Measurements from ENCODE around the gene NLGN1. TPM values are rescaled to one million over a fixed set of nuclear protein-coding genes. Genes with fewer than 3 reads are reported as not detected.

NLGN1 gene
- total RNA-seq, 1 donor from 2014 or later: 6.5 TPM

DNA sequence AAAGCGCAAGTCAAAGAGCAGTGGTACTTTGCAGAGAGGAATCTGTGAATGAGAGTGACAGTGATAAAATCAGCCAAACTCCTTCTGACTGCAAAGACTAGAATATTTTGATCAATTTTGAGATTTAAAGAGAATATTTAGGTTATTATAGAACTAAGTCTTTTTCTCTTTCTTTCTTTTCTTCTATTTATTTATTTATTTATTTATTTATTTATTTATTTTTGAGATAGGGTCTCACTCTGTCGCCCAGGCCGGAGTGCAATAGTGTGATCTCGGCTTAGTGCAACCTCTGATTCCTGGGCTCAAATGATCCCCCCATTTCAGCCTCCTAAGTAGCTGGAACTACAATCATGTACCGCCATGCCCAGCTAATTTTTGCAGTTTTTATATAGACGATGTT, 857.9 kb downstream of the NLGN1 start:
- DNase-seq (ENCODE audit: low spot score): no peak

DNA sequence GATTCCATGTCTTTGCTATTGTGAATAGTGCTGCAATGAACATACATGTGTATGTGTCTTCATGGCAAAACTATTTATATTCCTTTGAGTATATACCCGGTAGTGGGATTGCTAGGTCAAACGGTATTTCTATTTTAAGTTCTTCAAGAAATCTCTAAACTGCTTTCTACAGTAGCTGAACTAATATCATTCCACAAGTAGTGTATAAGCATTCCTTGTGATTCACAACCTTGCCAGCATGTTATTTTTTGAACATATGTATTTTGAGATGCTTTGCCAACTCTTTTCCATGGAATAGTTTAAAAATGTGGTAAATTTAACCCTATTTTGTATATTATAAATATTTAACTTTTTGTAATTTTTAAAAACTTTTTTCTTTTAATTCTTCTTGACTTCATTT, 868.9 kb downstream of the NLGN1 start:
- DNase-seq (ENCODE audit: low spot score): no peak

DNA sequence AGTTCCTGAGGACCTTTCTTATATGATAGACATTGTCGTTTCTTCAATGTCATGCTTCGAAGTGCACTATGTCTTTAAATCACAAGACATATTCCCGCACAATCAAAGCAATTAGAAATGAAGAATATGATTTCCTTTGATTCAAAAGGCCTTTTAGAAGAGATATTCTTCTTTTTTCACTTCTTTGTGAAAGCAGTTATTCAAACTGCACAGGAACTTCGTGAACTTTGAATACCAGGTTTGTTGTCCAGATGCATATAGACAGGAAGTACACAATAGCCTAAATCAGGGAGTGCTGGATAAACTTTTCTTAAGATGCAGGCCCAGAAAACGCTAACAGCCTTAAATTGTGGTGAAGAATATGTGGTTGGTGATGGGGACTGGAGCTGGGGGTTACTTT, 870.5 kb downstream of the NLGN1 start:
- DNase-seq (ENCODE audit: low spot score): no peak

DNA sequence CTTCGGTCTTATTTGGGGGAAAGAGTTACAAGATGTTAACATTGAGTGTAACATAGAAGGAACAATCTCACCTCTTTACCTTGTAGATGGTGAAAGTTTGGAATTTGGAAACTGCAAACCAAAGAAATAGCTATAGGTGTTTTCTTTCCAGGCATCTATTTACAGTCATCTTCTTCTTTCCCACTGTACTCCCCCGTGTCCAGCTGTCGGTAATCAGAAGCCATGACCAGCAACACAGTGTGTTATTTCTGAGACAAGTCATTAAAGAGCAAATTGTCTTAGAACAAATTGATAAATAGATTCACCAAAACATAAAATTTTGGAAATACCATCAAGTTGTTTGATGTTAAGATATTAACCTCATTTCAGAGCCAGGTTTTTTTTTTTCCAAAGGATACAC, 871.0 kb downstream of the NLGN1 start:
- no peak for DNase-seq (ENCODE audit: low spot score)

DNA sequence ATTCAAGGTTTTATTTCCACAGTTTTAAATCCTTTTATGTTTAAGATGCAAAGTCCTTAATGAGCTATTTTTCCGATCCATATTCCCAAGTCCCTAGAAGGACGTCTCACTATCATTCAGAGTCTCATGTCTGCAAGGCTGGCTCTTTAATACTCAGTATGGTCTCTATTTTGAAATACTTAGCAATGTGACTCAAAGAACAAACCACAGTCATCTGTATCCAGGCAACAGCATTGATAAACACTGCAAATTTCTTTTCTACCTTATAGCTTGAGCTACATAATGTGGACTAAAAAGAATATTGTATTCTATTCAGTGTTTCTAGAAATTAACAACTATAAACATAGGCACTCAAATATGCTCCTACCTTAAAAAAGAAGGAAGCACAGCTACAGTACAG, 873.3 kb downstream of the NLGN1 start:
- no peak for DNase-seq (ENCODE audit: low spot score)

DNA sequence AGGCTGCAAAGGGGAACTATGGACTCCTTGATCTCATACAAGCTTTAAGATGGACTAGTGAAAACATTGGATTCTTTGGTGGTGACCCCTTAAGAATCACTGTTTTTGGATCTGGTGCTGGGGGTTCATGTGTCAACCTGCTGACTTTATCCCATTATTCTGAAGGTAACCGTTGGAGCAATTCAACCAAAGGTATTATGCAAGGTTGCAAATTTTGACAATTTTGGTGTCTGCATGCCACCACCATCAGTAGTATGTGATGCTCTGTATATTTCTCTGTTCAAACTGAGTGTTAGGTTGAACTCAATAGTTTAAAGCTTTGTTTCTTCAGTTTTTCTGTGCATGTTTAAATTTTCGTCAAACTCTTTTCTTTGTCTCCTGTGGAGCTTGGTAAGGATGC, 877.8 kb downstream of the NLGN1 start:
- DNase-seq (ENCODE audit: low spot score): no peak

DNA sequence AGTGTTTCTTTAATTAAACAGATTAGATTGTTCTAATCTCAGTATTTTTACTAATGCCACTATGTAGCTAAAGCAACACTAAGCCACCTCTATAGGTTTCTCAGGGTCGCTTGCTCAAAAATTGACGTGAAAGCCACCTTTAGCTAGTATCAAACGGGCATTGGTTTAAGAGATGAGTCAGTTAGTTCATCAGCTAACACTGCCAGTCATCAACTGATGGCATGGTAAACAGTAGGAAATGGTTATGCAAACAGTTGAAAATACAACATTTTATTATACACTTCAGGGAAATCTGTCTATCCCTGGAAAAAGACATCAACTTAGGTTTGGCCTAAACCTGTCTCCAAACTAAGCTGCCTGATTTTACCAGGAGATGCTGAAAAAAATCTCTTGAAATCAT, 879.3 kb downstream of the NLGN1 start:
- no peak for DNase-seq (ENCODE audit: low spot score)

DNA sequence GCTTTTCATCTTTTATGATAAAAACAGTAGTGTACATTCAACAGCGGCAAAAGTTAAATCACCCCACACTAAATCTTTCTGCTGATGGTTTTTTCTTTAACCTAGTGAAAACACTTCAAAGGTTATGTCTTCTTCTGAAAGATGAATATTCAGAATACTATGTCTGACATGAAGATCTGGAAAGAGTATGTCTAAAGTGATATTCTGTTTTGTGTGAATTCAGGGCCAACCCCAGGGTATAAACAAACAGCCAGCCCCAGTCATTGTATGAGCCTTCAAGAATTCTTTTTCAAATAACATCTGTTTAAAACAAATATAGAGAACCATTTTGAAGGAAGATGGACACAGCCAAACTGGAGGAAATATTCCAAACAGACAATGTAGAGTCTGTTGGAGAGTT, 880.5 kb downstream of the NLGN1 start:
- no peak for DNase-seq (ENCODE audit: low spot score)

DNA sequence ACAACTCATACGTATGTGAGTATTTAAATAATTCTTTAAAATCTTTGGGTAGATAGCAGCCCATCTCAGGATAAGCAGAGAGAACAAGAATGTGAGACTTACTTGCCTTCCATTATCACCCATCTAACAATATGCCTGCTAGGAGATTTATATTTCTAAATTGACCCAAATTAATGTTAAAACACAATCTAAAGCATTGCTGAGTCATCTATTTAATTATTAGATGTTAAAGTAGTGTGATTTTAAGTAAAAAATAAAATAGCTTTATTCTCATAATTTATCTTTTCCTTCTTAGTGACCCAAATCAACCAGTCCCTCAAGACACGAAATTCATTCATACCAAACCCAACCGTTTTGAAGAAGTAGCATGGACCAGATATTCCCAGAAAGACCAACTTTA, 882.6 kb downstream of the NLGN1 start:
- no peak for DNase-seq (ENCODE audit: low spot score)

DNA sequence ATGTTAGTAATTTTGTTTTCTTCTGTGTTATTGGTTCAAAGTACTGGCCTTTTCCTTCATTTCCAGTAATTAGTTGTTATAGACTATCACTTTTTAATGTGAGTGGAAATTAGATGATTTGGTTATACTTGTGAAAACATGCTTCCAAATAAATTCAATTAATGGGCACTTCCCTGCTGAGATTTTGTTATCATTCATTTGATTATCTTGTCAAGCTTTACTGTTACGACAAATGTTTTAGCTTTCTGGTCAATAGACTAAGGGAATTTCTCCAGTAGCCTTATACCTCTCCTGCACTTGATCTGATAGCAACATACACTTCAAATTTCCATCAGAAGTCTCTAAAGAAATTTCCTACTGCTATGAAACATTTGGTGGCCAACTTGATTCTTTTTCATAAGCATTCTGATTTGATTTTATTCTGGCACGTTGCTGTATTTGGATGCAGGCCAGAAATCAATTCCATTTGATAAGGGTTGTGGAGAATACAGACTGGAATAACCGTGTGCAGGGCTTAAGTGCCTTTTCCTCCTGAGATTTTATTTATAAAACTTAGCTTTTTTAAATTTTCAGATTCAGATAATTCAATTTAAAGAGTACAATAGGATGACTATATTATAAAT, 887.8 kb downstream of the NLGN1 start:
- DNase-seq (ENCODE audit: low spot score): no peak

DNA sequence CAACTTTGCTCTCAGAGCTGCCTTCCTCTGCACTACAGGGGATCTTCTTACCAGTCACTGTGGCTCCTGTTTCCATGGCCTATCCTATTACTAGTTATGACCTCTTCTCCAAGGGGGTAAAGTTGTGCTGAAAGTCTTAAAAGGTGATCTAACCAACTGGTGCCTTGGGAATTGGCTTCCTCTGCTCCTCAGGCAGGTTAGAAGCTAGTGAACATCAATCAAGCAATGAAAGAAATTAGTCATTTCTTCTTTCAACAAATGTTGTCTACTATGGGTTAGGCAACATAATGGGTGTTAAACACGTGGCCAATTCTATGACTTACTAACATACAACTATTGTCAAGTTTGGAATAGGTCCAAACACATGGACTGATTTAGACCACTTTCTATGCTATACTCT, 890.2 kb downstream of the NLGN1 start:
- DNase-seq (ENCODE audit: low spot score): no peak

DNA sequence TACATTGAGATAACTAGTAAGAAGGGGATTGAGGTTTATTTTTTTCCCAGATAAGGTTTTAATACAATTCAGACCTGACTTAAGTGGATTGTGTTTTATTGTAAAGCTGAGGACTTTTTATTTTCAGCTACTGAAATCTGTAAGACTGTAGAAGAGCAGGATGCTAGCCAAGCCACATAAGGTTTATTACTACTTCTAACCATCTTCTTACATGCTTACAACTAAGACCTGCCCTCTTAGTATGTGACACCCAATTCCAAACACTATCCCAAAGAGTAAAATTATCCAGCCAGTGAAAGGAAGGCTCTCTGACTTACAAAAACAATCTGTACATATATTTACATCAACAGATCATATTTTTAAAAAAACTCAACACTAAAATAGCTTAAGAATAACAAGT, 897.1 kb downstream of the NLGN1 start:
- no peak for DNase-seq (ENCODE audit: low spot score)

DNA sequence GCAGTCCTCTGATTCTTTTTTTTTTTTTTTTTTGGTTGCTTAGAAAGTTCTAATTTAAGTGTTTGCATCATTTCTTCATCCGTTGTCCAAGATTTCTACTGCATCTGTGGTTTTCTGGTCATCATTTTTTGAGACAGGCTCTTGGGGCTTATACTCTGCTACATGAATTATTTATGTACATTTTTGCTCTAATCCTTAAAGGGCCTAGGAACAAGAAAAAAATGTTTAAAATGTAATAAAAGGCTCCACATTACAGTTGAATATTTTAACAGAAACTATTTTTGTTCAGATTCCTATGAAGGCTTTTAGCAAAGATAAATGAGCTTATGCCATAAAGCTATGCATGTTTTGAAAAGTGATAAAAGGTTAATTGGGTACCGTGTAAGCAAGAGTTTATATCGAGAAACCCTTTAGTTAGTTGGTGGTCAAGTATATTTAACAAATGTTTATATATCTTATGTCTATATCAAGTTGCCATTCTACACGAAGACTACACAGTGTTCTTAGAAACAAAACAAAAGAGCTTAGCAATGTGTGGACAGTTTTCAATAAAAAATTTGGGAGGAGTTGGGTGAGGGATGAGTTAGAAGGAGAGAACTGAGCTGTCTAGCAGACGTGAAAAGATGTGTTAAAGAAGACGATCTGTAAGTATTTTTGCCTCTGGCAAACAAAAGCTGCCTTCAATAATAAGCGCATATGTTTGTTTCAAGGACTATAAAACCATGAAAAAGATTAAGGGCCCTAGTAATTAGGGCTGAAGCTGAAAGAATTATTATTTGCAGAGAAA, 898.0 kb downstream of the NLGN1 start:
- DNase-seq (ENCODE audit: low spot score): no peak

DNA sequence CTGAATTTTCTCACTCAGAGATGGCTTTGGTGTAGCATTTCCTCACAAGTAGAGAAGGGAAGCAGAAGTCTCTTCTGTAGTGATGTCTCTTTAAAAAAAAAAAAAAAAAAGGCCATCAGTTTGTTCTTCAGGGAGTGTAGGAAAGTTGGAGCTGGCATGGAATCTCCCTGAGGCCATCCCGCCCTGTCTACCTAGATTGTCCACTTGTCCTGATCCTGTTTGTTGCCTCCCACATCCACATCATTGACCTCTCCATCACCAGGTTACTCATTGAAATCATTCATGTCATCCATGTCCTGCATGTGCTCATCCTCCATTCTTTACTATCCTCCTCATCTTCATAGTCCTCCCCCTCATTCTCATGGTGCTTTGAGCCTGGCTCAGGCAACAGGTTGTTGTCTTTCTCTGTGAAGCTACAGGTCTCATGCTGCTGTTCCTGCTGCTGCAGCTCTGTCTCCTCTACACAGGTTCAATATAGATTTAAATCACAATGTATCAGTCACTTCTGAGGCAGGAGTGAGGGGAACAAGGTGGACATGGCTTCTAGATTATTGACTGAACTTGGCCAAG, 905.3 kb downstream of the NLGN1 start:
- no peak for DNase-seq (ENCODE audit: low spot score)

DNA sequence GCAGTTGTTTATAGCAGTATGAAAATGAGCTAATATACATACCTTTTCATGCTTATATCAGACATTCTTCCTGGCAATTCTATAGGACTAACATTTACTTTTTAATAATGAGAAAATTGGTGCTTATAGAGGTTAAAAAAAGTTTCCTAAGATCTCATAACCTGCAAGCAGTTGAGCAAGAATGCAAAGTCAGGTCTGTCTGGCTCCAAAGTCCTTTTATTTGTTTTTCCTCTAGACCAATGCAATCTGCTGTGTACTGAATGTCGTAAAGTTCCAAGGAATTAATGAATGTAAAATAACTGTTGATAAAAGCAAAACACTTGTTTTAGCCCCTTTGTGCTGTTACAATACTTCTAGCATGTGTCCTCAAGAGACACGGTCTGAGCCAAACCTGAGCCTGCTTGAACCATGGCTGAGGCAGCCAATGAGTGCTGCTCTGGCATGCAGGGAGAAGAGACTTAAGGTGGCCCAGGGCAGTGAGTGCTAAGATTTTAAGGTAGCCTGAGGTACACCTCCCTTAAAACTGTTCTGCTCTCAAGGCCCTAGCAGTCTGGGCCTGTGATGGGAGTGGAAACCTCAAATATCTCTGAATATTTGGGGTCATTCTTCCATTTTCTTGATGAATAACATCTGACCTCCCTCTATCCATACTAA, 906.5 kb downstream of the NLGN1 start:
- no peak for DNase-seq (ENCODE audit: low spot score)

DNA sequence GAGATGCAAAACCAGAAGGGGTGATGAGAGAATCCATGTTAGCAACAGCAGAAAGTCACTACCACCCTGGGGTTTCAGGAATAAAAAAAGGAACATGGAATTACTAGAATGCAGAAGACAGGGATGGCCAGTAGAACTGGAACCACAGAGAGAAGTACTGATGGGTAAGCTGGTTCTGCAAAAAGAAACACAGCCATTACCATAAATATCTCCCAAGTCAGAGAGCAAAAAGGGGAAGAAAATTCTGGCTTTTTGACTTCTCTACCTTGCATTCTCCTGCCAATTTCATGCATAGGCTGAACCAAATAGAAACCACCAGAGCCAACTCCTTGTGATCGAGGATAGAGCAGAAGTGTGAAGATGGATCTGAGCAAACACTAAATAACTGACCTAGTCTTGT, 911.2 kb downstream of the NLGN1 start:
- no peak for DNase-seq (ENCODE audit: low spot score)

DNA sequence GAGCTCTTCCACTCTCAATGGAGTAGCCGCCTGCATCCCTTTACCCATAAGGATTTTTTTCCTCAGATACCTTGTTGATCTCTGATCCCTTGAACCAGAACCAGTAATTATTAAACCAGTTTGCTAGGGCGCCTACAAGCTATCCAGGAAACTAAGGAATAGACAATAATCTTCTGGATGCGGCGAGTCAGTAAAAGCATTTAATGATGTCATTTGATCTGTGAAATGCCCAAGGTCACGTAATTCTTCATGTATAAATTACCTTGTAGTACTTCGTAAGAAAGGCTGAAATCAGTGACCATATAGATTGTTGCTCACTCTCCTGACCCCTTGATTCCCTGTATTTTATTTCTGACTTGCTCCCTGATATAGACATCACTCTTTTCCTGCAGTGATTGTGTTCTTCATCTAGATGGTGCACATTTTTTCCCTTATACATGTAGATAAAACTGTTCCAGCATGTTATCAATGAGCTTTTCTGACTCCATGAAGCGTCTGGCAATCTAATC, 913.0 kb downstream of the NLGN1 start:
- no peak for DNase-seq (ENCODE audit: low spot score)

DNA sequence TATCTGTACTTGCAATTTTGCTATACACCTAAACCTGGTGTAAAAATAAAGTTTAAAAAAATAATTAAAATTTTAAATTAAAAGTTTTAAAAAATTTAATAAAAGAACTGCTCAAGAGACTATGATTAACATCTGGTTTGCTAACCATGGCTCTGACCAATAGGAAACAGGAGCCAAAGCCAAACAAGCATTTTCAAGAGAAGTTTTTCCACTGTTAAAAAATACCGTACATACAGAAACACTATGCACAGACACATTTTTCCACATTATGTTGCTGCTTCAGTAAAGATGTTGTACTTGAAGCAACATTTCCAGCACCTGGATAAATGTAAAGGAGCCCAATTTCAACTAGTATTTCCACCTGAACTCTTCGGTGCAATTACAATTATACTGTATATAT, 917.7 kb downstream of the NLGN1 start:
- no peak for DNase-seq (ENCODE audit: low spot score)

DNA sequence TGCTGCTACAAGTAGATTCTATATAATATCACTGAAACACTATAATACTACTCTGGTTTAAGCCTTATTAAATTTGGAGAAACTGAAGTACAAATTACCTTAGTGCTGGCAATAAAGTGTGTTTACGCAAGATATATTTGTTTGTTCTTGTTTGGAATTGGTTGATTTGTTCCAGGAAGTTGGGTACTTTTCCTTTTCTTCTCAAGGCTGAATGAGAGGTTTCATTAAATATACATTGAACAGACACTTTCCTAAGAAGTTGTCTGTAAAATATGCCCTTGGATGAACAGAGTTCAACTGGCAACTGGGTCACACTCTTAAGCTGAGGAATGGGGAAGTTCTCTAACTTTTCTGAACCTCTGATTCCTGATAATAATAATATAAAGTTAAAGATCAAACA, 919.5 kb downstream of the NLGN1 start:
- DNase-seq (ENCODE audit: low spot score): no peak

DNA sequence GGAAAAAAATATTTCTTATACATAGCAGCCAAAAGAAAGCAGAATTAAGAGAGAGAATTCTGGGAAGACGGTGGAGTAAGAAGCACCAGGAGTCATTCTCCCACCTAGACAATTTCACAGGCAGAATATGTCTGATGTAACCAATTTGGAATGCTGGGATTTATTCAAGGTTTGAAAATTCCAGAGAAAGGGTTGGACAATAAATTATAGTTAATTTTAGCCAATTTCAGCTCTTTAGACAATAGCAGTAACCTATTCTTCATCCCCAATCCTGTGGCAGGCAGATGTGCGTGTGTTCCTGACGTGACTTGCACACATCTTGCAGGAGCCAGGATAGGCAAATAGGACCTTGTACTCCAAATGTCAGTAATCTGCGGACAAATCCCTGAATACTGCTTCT, 920.6 kb downstream of the NLGN1 start:
- DNase-seq (ENCODE audit: low spot score): no peak

DNA sequence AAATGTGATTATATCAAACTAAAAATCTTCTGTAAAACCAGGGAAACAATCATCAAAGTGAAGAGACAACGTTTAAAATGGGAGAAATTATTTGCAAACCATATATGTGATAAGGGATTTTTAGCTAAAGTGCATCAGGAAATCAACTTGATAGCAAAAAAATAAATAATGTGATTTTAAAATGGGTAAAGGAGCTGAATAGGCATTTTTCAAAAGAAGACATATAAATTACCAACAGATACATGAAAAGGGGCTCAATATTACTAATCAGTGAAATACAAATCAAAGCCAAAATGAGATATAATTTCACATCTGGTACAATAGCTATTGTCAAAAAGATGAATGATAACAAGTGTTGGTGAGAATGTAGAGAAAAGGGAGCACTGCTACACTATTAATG, 924.0 kb downstream of the NLGN1 start:
- DNase-seq (ENCODE audit: low spot score): no peak

DNA sequence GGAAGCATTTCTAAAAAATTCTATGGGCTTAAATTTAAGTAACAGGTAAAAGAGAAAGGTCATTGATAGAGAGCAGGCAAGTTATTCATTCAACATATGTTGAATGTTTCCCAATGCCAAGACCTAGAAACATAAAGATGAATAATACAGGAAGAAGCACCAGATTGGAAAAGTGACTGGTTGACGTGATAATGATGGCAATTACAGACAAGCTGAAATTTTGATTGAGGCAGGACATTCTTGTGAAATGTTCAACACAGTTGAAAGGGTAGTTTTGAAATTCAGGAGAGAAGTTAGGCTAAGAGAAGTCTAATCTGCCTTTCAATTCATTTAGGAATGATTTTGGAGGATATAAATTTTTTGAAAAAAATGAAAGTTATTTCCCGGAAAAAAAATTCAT, 925.2 kb downstream of the NLGN1 start:
- DNase-seq (ENCODE audit: low spot score): no peak

All from mesenteric fat pad (tissue), 1 donor.